ENCODE data around the gene BPIFB3.

The BPIFB3 gene

DNA sequence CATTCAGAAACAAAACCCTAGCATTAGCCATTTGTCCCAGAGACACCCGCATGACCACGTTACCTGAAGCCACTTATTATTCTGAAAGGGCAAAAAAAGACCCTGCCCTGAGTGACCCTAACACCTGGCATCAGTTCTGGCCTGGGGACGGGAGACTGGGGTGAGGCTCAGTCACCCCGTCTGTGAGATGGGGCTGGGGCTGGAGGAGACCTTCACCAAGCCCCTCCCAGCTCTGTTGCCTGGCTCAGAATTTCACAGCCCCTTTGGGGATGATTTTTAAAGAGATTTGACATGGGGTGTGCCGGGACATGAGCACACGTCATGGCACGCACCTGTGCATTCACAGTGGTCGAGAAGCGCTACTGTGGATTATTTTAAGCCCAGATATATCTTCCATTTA is 23.6 kb upstream of the BPIFB3 start:
- no peak overlapping the region for H3K9ac ChIP-seq (ENCODE audit: low read length in 5 of 5)
- no peak overlapping the region for H3K27ac ChIP-seq (ENCODE audit: low read depth, low read length)

DNA sequence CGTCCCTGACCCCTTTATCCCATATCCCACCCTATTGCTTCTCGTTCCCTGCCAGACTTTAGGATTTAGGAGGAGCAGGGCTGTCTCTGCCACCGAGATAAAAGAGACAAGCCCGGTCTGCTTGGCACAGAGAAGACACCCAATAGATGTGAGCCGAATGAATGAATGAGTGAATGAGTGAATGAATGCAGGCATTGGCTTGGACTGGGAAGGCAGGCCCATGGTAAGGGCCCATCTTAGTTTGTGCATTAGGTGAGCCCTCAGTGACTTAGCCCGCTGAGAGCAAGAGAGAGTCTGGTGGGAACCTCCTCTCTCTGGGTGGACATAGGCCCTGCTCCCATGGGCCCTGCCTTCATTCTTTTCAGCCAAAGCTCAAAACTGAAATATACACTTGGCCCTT is 23.1 kb upstream of the BPIFB3 start:
- no peaks in the 10 kb centered on the region for H3K36me3 ChIP-seq (ENCODE audit: control insufficient read depth in 5 of 5, insufficient read depth in 5 of 5, low read length in 5 of 5)
- H3K4me3 ChIP-seq (ENCODE audit: low read depth in 1 of 5, low read length in 5 of 5): no peak overlapping the region
- peaks cover 0 to 8% (median 5%) of the 10 kb centered on the region in 5 donors for H3K9me3 ChIP-seq (ENCODE audit: control insufficient read depth in 5 of 5, low read length in 5 of 5)
- no peaks in the 10 kb centered on the region for H3K4me1 ChIP-seq (ENCODE audit: control insufficient read depth in 5 of 5, insufficient read depth in 5 of 5, low read length in 5 of 5)
- H3K27me3 ChIP-seq (ENCODE audit: control insufficient read depth in 5 of 5, insufficient read depth in 4 of 5, low read length in 5 of 5): peaks cover 0 to 23% (median 11%) of the 10 kb centered on the region in 5 donors
- no peak overlapping the region for H3K27ac ChIP-seq (ENCODE audit: low read depth, low read length)
- H3K9ac ChIP-seq (ENCODE audit: low read length in 5 of 5): no peak overlapping the region

More for the DNA sequence above, 23.6 kb upstream of the BPIFB3 start:
- peaks cover 0 to 21% (median 11%) of the 10 kb centered on the region in 5 donors for H3K27me3 ChIP-seq (ENCODE audit: control insufficient read depth in 5 of 5, insufficient read depth in 4 of 5, low read length in 5 of 5)
- peaks cover 0 to 11% (median 5%) of the 10 kb centered on the region in 5 donors for H3K9me3 ChIP-seq (ENCODE audit: control insufficient read depth in 5 of 5, low read length in 5 of 5)
- H3K4me1 ChIP-seq (ENCODE audit: control insufficient read depth in 5 of 5, insufficient read depth in 5 of 5, low read length in 5 of 5): no peaks in the 10 kb centered on the region
- no peak overlapping the region for H3K4me3 ChIP-seq (ENCODE audit: low read depth in 1 of 5, low read length in 5 of 5)
- H3K36me3 ChIP-seq (ENCODE audit: control insufficient read depth in 5 of 5, insufficient read depth in 5 of 5, low read length in 5 of 5): no peaks in the 10 kb centered on the region

DNA sequence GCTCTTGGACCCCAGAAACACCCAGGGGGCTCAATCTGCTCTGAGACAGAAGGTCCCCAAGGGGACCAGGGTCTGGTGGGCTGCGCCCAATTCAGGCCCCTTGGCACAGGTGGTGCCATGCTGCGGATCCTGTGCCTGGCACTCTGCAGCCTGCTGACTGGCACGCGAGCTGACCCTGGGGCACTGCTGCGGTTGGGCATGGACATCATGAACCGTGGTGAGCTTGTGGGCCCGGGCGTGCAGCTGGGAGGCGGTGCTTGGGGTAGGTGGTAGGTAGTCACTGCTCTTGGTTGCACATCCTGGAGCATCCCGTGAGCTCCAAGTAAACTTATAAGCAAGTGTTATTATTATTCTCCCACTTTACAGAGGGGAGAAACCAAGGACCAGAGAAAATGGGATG is 22.2 kb upstream of the BPIFB3 start, which contains the start of gene BPIFB6:
Gene BPIFB6 (plus strand): TSS at position 118 of the 400 bp plus-strand sequence. CDS start 0 bp downstream, at position 118.
- no peaks in the 10 kb centered on the region for H3K4me1 ChIP-seq (ENCODE audit: control insufficient read depth in 5 of 5, insufficient read depth in 5 of 5, low read length in 5 of 5)
- no peaks in the 10 kb centered on the region for H3K36me3 ChIP-seq (ENCODE audit: control insufficient read depth in 5 of 5, insufficient read depth in 5 of 5, low read length in 5 of 5)
- H3K4me3 ChIP-seq (ENCODE audit: low read depth in 1 of 5, low read length in 5 of 5): no peak within 1 kb of the TSS
- H3K27ac ChIP-seq (ENCODE audit: low read depth, low read length): no peak within 1 kb of the TSS
- H3K9me3 ChIP-seq (ENCODE audit: control insufficient read depth in 5 of 5, low read length in 5 of 5): peaks cover 0 to 8% (median 5%) of the 10 kb centered on the region in 5 donors
- peaks cover 0 to 25% (median 11%) of the 10 kb centered on the region in 5 donors for H3K27me3 ChIP-seq (ENCODE audit: control insufficient read depth in 5 of 5, insufficient read depth in 4 of 5, low read length in 5 of 5)
- H3K9ac ChIP-seq (ENCODE audit: low read length in 5 of 5): no peak within 1 kb of the TSS

DNA sequence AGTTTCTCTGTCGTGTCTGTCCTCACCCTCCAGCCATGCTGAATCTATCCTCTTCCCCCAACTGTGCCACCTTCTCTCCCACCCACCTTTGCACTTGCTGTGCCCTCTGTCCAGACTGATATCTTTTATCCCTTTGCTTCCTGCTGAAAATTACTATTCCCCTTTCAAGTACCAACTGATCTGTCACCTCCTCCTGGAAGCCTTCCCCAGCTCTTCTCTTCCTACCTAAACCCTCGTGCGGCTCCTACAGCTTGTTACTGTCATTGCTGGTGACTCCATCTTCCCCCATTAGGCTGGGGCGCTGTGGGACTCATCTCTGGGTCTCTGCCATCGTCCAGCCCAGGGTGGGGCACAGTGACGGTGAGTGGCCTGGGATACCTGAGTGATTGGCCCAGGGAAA is 21.1 kb upstream of the BPIFB3 start:
- no peak overlapping the region for H3K4me3 ChIP-seq (ENCODE audit: low read depth in 1 of 5, low read length in 5 of 5)
- H3K9me3 ChIP-seq (ENCODE audit: control insufficient read depth in 5 of 5, low read length in 5 of 5): peaks cover 0 to 8% (median 5%) of the 10 kb centered on the region in 5 donors
- H3K9ac ChIP-seq (ENCODE audit: low read length in 5 of 5): no peak overlapping the region
- no peaks in the 10 kb centered on the region for H3K4me1 ChIP-seq (ENCODE audit: control insufficient read depth in 5 of 5, insufficient read depth in 5 of 5, low read length in 5 of 5)
- peaks cover 0 to 20% (median 5%) of the 10 kb centered on the region in 5 donors for H3K27me3 ChIP-seq (ENCODE audit: control insufficient read depth in 5 of 5, insufficient read depth in 4 of 5, low read length in 5 of 5)
- H3K27ac ChIP-seq (ENCODE audit: low read depth, low read length): no peak overlapping the region
- H3K36me3 ChIP-seq (ENCODE audit: control insufficient read depth in 5 of 5, insufficient read depth in 5 of 5, low read length in 5 of 5): no peaks in the 10 kb centered on the region

DNA sequence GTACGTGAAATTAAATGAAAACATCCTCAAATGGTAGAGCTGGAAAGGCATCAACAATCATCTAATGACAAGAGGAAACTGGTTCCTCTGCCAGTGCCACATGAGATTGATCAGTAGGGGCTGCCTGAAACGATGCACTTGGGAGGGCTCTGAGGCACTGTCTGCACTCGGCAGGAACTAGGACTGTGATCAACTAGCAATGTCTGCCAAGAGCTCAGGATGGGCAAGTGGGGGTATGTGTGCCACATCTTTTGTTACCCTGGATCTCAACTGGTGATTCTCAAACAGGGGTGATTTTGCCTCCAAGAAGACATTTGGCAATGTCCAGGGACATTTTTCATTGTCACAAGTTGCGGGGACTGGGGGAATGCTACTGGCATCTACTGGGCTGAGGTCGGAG is 20.3 kb upstream of the BPIFB3 start:
- Histone ChIP-seq H3K27me3 (ENCODE audit: control insufficient read depth in 5 of 5, insufficient read depth in 4 of 5, low read length in 5 of 5) (peaks cover 0 to 15% (median 2%) of the 10 kb centered on the region in 5 donors), H3K27ac (ENCODE audit: low read depth, low read length) (no peak overlapping the region), H3K4me3 (ENCODE audit: low read depth in 1 of 5, low read length in 5 of 5) (no peak overlapping the region), H3K4me1 (ENCODE audit: control insufficient read depth in 5 of 5, insufficient read depth in 5 of 5, low read length in 5 of 5) (no peaks in the 10 kb centered on the region), H3K36me3 (ENCODE audit: control insufficient read depth in 5 of 5, insufficient read depth in 5 of 5, low read length in 5 of 5) (no peaks in the 10 kb centered on the region), H3K9ac (ENCODE audit: low read length in 5 of 5) (no peak overlapping the region), H3K9me3 (ENCODE audit: control insufficient read depth in 5 of 5, low read length in 5 of 5) (peaks cover 0 to 9% (median 5%) of the 10 kb centered on the region in 5 donors)

DNA sequence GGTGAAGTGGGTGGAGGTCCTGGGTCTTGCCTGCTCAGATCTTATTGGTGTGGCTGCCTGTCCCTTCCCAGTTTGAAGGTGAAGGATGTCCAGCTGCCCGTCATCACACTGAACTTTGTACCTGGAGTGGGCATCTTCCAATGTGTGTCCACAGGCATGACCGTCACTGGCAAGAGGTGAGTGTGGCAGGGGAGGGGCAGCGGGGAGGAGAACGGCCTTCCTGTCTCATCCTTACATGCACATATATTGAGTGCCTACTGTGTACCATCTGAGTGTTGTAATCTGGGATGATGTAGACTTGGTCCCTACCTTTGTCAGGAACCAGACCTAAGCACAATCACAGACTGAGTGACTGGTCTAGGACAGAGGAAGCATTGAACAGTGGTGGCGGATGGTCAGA is 19.6 kb upstream of the BPIFB3 start:
- Histone ChIP-seq H3K27ac (ENCODE audit: low read depth, low read length) (no peak overlapping the region), H3K36me3 (ENCODE audit: control insufficient read depth in 5 of 5, insufficient read depth in 5 of 5, low read length in 5 of 5) (no peaks in the 10 kb centered on the region), H3K4me1 (ENCODE audit: control insufficient read depth in 5 of 5, insufficient read depth in 5 of 5, low read length in 5 of 5) (no peaks in the 10 kb centered on the region), H3K4me3 (ENCODE audit: low read depth in 1 of 5, low read length in 5 of 5) (no peak overlapping the region), H3K27me3 (ENCODE audit: control insufficient read depth in 5 of 5, insufficient read depth in 4 of 5, low read length in 5 of 5) (peaks cover 0 to 12% (median 2%) of the 10 kb centered on the region in 5 donors), H3K9me3 (ENCODE audit: control insufficient read depth in 5 of 5, low read length in 5 of 5) (peaks cover 0 to 9% (median 5%) of the 10 kb centered on the region in 5 donors), H3K9ac (ENCODE audit: low read length in 5 of 5) (no peak overlapping the region)

DNA sequence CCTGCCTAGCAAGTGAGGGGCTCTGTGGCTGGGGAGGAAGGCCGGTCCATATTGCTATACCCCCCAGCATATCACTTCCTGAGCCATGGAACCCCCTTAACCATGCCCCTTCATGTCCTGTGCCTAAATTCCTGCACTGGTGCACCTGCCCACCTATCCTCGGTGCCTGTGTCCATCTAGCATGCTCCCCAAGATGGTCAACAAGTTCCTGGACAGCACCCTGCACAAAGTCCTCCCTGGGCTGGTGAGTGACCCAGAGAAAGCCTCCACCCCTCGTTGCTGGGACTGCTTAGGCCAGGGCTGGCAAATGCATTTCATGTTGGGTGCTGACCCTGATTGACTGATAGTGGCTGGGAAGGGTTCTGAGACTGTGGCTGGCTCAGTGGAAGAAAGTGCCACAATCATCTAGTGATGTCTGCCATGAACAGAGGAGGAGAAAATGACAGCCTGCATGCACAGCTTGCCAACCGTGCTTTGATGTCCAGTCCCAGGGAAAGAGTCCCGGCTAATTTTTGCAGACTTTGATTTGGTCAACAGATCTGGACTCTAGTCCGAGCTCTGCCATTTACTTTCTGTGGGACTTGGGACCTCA is 18.7 kb upstream of the BPIFB3 start:
- Histone ChIP-seq H3K4me1 (ENCODE audit: control insufficient read depth in 5 of 5, insufficient read depth in 5 of 5, low read length in 5 of 5) (no peaks in the 10 kb centered on the region), H3K9ac (ENCODE audit: low read length in 5 of 5) (no peak overlapping the region), H3K36me3 (ENCODE audit: control insufficient read depth in 5 of 5, insufficient read depth in 5 of 5, low read length in 5 of 5) (no peaks in the 10 kb centered on the region), H3K27me3 (ENCODE audit: control insufficient read depth in 5 of 5, insufficient read depth in 4 of 5, low read length in 5 of 5) (peaks cover 0 to 12% (median 2%) of the 10 kb centered on the region in 5 donors), H3K27ac (ENCODE audit: low read depth, low read length) (no peak overlapping the region), H3K4me3 (ENCODE audit: low read depth in 1 of 5, low read length in 5 of 5) (no peak overlapping the region), H3K9me3 (ENCODE audit: control insufficient read depth in 5 of 5, low read length in 5 of 5) (peaks cover 0 to 9% (median 5%) of the 10 kb centered on the region in 5 donors)

DNA sequence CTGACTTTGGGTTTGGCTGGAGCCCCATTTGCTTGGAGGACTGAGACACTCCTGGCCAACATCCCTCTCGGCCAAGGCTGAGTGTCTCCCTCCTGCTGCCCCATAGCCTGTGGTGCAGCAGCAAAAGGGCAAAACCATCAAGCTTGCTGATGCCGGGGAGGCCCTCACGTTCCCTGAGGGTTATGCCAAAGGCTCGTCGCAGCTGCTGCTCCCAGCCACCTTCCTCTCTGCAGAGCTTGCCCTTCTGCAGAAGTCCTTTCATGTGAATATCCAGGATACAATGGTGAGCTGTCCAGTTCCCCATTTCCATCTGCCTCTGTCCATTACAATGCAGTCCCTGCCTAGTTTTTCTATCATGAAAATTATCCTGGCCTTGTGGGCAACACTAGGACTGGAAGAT is 16.2 kb upstream of the BPIFB3 start:
- no peaks in the 10 kb centered on the region for H3K4me1 ChIP-seq (ENCODE audit: control insufficient read depth in 5 of 5, insufficient read depth in 5 of 5, low read length in 5 of 5)
- peaks cover 0 to 8% (median 0%) of the 10 kb centered on the region in 5 donors for H3K27me3 ChIP-seq (ENCODE audit: control insufficient read depth in 5 of 5, insufficient read depth in 4 of 5, low read length in 5 of 5)
- peaks cover 0 to 9% (median 5%) of the 10 kb centered on the region in 5 donors for H3K9me3 ChIP-seq (ENCODE audit: control insufficient read depth in 5 of 5, low read length in 5 of 5)
- no peak overlapping the region for H3K9ac ChIP-seq (ENCODE audit: low read length in 5 of 5)
- H3K4me3 ChIP-seq (ENCODE audit: low read depth in 1 of 5, low read length in 5 of 5): no peak overlapping the region
- H3K36me3 ChIP-seq (ENCODE audit: control insufficient read depth in 5 of 5, insufficient read depth in 5 of 5, low read length in 5 of 5): no peaks in the 10 kb centered on the region
- H3K27ac ChIP-seq (ENCODE audit: low read depth, low read length): no peak overlapping the region

DNA sequence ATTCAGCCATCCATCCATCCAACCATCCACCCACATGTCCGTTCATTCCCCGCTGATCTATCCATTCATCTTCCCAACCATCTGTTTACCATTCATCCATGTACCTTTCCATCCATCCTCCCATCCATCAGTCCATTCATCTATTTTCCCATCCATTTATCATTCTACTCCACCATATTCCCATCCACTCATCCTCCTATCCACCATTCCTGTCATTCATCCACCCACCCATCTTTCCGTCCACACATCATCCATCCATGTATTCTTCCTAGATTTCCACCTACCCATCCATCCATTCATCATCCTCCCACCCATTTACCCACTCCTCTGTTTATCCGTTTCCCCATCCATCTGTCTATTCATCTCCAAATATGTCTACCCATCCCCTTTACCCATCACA is 15.5 kb upstream of the BPIFB3 start:
- no peak overlapping the region for H3K27ac ChIP-seq (ENCODE audit: low read depth, low read length)
- H3K9ac ChIP-seq (ENCODE audit: low read length in 5 of 5): no peak overlapping the region
- H3K4me1 ChIP-seq (ENCODE audit: control insufficient read depth in 5 of 5, insufficient read depth in 5 of 5, low read length in 5 of 5): no peaks in the 10 kb centered on the region
- no peak overlapping the region for H3K4me3 ChIP-seq (ENCODE audit: low read depth in 1 of 5, low read length in 5 of 5)
- H3K27me3 ChIP-seq (ENCODE audit: control insufficient read depth in 5 of 5, insufficient read depth in 4 of 5, low read length in 5 of 5): peaks cover 0 to 8% (median 0%) of the 10 kb centered on the region in 5 donors
- H3K36me3 ChIP-seq (ENCODE audit: control insufficient read depth in 5 of 5, insufficient read depth in 5 of 5, low read length in 5 of 5): no peaks in the 10 kb centered on the region
- peaks cover 0 to 5% (median 2%) of the 10 kb centered on the region in 5 donors for H3K9me3 ChIP-seq (ENCODE audit: control insufficient read depth in 5 of 5, low read length in 5 of 5)

DNA sequence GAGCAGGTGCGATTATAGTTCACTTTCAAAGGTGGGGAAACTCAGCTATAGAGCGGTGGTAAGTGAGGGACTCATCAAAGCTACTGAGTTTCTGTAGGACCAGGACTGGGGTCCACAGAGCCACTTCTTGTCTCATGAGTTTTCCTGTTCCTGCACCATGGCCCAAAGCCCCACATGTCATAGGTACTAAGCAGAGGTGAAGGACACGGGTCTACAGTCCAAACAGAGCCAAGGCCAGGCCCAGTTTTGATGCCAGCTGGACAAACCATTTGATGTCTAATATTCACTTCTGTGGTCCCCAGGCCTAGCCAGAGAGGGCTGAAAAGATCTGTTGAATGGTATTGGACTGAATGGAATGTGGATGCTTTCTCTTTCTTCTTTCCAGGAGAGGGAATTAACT is 11.3 kb upstream of the BPIFB3 start:
- Histone ChIP-seq H3K4me3 (ENCODE audit: low read depth in 1 of 5, low read length in 5 of 5) (no peak overlapping the region), H3K27me3 (ENCODE audit: control insufficient read depth in 5 of 5, insufficient read depth in 4 of 5, low read length in 5 of 5) (no peaks in the 10 kb centered on the region), H3K9ac (ENCODE audit: low read length in 5 of 5) (no peak overlapping the region), H3K36me3 (ENCODE audit: control insufficient read depth in 5 of 5, insufficient read depth in 5 of 5, low read length in 5 of 5) (no peaks in the 10 kb centered on the region), H3K27ac (ENCODE audit: low read depth, low read length) (no peak overlapping the region), H3K4me1 (ENCODE audit: control insufficient read depth in 5 of 5, insufficient read depth in 5 of 5, low read length in 5 of 5) (no peaks in the 10 kb centered on the region), H3K9me3 (ENCODE audit: control insufficient read depth in 5 of 5, low read length in 5 of 5) (peaks cover 0 to 17% (median 15%) of the 10 kb centered on the region in 5 donors)
